Stomach (tissue), 9 donors: ENCODE data around the gene VWA7. TPM values are rescaled to one million over a fixed set of nuclear protein-coding genes. Genes with fewer than 3 reads are reported as not detected.
"Not testable (repeated sequence)": the region's sequence is repeated elsewhere in the genome, so short reads cannot be mapped to it uniquely, and the experiment has no call there.

Experiments
- DNase-seq, 2 donors: peaks; one replicate each; pipeline versions ENCODE4 v3.0.0 to v3.0.0-alpha.2; 2013 to 2019
- H3K27ac ChIP-seq, 5 donors: fragments of 200-600 bp in 4 of 5; sonication (generic) in 4 of 5; one replicate each; pipeline ENCODE4 v1.5.1; 2013 to 2019; ENCODE audit warnings: mild to moderate bottlenecking in 1 of 5, moderate library complexity in 1 of 5
- H3K27me3 ChIP-seq, 3 donors: fragments of 200-600 bp; sonication (generic); one replicate each; pipeline ENCODE4 v1.5.1; 2017 to 2019; ENCODE audit warnings: mixed run types in 1 of 3
- H3K36me3 ChIP-seq, 4 donors: fragments of 200-600 bp; sonication (generic); 1 replicate in 3 of 4; 2 replicates in 1 of 4; pipeline ENCODE4 v1.5.1; 2016 to 2019
- H3K4me1 ChIP-seq, 4 donors: fragments of 200-600 bp; sonication (generic); one replicate each; pipeline ENCODE4 v1.5.1; 2016 to 2019
- H3K4me3 ChIP-seq, 4 donors: fragments of 200-600 bp; sonication (generic) in 3 of 4; one replicate each; pipeline ENCODE4 v1.5.1; 2016 to 2019; ENCODE audit warnings: mild to moderate bottlenecking in 1 of 4
- H3K9me3 ChIP-seq, 4 donors: fragments of 200-600 bp; sonication (generic); one replicate each; pipeline ENCODE4 v1.5.1; 2016 to 2019
- EP300 ChIP-seq: sonication (generic); formaldehyde crosslinking; IDR thresholded peaks from one replicate; pipeline ENCODE4 v1.6.1; 2017; ENCODE audit warnings: antibody characterized with exemption
- POLR2A ChIP-seq, 4 donors: fragments of 450-650 bp; IDR thresholded peaks; one replicate each; pipeline ENCODE4 v1.6.1; 2016; ENCODE audit warnings: antibody characterized with exemption in 4 of 4, control low read depth in 2 of 4, mild to moderate bottlenecking in 1 of 4, moderate library complexity in 1 of 4
- POLR2AphosphoS5 ChIP-seq, 3 donors: sonication (generic); formaldehyde crosslinking; IDR thresholded peaks; one replicate each; pipeline ENCODE4 v1.6.1; 2016; ENCODE audit warnings: antibody characterized with exemption in 3 of 3
- WGBS, 5 donors: extraction: QIAGEN DNeasy Blood & Tissue Kit in 3 of 5; methylation state at CpG; one replicate each; pipeline versions ENCODE4 v1.1.5 to v1.1.7; 2013 to 2018; 5-methylcytosine and 5-hydroxymethylcytosine counted together
- intact Hi-C: fragments of 100-400 bp; cut with DNase I; formaldehyde crosslinking; loops from one replicate; pipeline ENCODE4 v1.15.1; 2023; ENCODE audit warnings: low total_unique reads
- polyA plus RNA-seq, 3 donors: library from polyadenylated mRNA; stranded (reverse); fragments of 200-250 nt; gene quantifications; one replicate each; pipeline ENCODE4 v1.2.3, GENCODE V29; 2013
- total RNA-seq, 5 donors: library from RNA; depleted of rRNA; stranded (reverse); fragments of >200 nt; gene quantifications; one replicate each; pipeline versions ENCODE4 v1.1.0 to v1.2.3, GENCODE V29; 2014 to 2016
- TF ChIP-seq, protein P1 (sequence below), 7 experiments: fragments of 450-650 bp in 4 of 7; fragments of 200-600 bp in 3 of 7; sonication (generic) in 3 of 7; IDR thresholded peaks; one replicate each; pipeline ENCODE4 v1.5.1; 2016 to 2019; ENCODE audit warnings: antibody characterized with exemption in 7 of 7, control low read depth in 2 of 7, mild to moderate bottlenecking in 1 of 7
- donor health status: healthy with polysubstance abuse.
- donor health status: Bipolar disorder and iron deficiency.
- donor health status: healthy.

The VWA7 gene
- total and polyA plus RNA-seq, 8 donors: 1.3 to 18.3 (median 4.2) TPM; not detected in 1

DNA sequence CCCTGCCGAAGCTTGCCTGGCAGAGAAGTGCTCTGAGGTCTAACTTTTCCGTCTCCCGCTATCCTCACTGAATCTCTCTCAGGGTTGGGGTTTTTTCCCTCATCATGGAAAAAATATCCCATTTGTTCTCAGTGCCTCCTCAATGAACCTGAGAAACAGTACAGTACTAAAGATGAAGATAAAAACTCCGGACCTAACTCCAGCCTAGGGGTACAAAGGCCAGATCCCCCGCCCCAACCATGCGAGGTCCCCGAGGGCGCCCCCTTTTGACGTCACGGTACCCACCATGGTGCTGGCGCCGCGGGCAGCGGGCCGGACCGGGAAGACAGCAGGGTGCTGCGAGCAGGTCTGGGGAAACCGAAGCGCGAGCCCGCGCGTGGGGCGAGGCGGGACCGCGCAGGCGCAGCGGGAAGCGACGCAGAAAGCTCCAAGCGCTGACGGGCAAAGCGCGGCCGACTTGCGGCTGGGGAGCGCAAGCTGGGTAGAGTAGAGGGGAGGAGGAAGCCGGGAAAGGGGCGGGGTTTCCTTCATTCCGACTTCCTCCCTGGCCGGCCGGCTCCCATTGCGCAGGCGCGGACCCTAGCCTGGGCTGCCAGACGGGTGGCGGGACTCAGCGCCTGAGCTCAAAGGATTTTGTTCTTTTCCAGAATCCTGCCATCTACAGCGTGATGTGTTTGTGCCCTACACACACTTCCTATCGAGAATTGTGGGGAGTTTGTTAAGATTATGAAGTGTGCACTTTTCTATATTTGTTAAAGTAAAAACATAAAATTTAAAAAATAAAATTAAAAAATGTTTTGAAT lies 29.5 kb upstream of the VWA7 start, which contains the start of gene LSM2:
Gene LSM2, minus strand, starts transcription at position 497 of the 803 bp plus-strand sequence. Its CDS starts 209 bp downstream, at position 288.
- intact Hi-C loops: no loop called here
- Histone ChIP-seq H3K4me3 (peak within 1 kb of the TSS; percentile 50 to 66 (median 60)), H3K4me1 (peaks cover 6 to 30% (median 16%) of the 10 kb centered on the region in 4 donors), H3K36me3 (peaks cover 4 to 24% (median 18%) of the 10 kb centered on the region in 4 donors), H3K27me3 (no peaks in the 10 kb centered on the region), H3K9me3 (no peaks in the 10 kb centered on the region), H3K27ac (peak within 1 kb of the TSS; percentile 91 to 97 (median 94))
- WGBS, 5 donors: 0% methylated on average over 26 to 51 of the region's 51 CpGs
- TF ChIP-seq POLR2AphosphoS5 (IDR thresholded peaks at IDR 0.05): peak; percentile 93 to 98 (median 94)
- TF ChIP-seq, protein P1, sequence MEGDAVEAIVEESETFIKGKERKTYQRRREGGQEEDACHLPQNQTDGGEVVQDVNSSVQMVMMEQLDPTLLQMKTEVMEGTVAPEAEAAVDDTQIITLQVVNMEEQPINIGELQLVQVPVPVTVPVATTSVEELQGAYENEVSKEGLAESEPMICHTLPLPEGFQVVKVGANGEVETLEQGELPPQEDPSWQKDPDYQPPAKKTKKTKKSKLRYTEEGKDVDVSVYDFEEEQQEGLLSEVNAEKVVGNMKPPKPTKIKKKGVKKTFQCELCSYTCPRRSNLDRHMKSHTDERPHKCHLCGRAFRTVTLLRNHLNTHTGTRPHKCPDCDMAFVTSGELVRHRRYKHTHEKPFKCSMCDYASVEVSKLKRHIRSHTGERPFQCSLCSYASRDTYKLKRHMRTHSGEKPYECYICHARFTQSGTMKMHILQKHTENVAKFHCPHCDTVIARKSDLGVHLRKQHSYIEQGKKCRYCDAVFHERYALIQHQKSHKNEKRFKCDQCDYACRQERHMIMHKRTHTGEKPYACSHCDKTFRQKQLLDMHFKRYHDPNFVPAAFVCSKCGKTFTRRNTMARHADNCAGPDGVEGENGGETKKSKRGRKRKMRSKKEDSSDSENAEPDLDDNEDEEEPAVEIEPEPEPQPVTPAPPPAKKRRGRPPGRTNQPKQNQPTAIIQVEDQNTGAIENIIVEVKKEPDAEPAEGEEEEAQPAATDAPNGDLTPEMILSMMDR (IDR thresholded peaks at IDR 0.05): peak in 4 of 7 experiments; percentile 9 to 15 (median 14)
- TF ChIP-seq POLR2A (IDR thresholded peaks at IDR 0.05): peak in 1 of 4 donors; percentile 54
- TF ChIP-seq EP300: no peak
- peak; percentile 99 for DNase-seq

DNA sequence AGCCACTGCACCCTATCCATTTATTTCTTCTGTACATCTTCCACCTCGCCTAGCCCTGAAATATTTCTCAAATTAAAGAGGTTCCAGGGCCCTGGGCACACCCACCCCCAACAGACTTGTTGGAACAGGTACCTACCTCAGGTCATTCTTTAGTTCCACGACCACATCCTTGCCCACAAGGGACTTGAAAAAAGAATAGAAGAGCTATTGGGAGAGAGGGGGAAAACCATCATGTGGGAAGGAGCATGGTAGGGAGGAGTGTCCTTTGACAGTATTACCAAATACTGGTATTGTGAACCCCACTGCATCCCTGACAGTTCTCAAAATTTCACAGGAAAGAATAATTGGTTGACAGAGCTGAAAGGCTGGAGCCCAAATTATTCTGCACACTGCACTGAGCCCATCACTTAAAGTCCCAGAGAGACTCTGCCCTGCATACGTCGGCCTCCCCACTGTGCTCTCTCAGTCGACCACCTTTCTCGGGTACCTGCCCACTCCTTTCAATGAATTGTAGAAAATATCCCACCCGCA lies 28.9 kb upstream of the VWA7 start:
- WGBS, 5 donors: 12 to 17% (median 13%) methylated on average over 7 of the region's 7 CpGs
- H3K27ac ChIP-seq: peak overlapping the region; percentile 91 to 97 (median 94)
- peaks cover 4 to 31% (median 23%) of the 10 kb centered on the region in 4 donors for H3K36me3 ChIP-seq
- intact Hi-C loops: no loop called here
- TF ChIP-seq EP300 (no peak), POLR2A (IDR thresholded peaks at IDR 0.05) (no peak), POLR2AphosphoS5 (IDR thresholded peaks at IDR 0.05) (no peak)
- TF ChIP-seq, protein P1 (IDR thresholded peaks at IDR 0.05): no peak
- H3K4me3 ChIP-seq: peak overlapping the region; percentile 50 to 66 (median 60)
- DNase-seq: no peak
- peaks cover 6 to 30% (median 16%) of the 10 kb centered on the region in 4 donors for H3K4me1 ChIP-seq
- no peaks in the 10 kb centered on the region for H3K27me3 ChIP-seq
- H3K9me3 ChIP-seq: no peaks in the 10 kb centered on the region

DNA sequence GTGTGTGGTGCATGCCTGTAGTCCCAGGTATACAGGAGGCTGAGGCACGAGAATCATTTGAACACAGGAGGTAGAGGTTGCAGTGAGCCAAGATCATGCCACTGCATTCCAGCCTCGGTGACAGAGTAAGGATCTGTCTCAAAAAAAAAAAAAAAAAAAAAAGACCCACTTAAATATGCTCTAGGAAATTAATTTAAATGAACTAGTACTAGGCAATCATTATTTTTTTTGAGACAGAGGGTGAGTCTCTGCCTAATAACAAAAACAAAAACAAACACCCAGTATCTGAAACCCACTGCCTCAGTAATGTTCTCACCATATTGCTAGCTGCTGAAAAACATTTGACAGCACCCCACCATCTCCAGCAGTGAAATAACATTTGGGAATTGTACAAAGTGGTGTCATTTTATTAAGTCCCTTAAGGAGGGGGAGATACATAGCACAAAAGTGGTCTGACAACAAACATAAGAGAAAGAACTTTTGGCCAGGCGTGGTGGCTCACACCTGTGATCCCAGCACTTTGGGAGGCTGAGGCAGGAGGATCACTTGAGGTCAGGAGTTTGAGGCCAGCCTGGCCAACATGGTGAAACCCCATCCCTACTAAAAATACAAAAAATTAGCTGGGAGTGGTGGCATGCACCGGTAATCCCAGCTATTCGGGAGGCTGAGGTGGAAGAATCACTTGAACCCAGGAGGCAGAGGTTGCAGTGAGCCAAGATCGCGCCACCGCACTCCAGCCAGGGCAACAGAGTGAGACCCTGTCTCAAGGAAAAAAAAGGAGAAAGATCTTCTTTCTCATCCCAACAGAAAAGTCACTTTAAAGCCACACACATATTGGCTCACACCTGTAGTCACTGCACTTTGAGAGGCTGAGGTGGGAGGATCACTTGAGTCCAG lies 24.2 kb upstream of the VWA7 start:
- Histone ChIP-seq H3K4me1 (peaks cover 7 to 23% (median 13%) of the 10 kb centered on the region in 4 donors), H3K36me3 (peaks cover 4 to 46% (median 31%) of the 10 kb centered on the region in 4 donors)
- H3K4me3 ChIP-seq, intact Hi-C loops, H3K27ac ChIP-seq, DNase-seq, H3K27me3 ChIP-seq, H3K9me3 ChIP-seq: not testable (repeated sequence)
- WGBS, 5 donors: 92 to 95% (median 93%) methylated on average over 8 of the region's 8 CpGs

DNA sequence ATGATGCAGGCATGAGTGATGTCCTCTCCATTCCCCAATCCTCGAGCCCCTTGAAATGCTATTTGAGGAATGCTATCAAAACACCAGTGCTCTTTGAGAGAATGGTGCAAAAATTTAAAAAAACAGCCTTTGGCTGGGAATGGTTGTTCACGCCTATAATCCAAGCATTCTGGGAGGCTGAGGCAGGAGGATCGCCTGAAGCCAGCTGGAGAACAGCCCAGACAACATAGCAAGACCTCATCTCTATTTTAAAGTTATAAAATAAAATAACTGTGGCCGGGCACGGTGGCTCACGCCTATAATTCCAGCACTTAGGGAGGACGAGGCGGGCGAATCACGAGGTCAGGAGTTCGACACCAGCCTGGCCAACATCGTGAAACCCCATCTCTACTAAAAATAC lies 22.7 kb upstream of the VWA7 start:
- no peak overlapping the region for H3K4me3 ChIP-seq
- H3K4me1 ChIP-seq: peaks cover 6 to 16% (median 12%) of the 10 kb centered on the region in 4 donors
- DNase-seq: no peak
- H3K9me3 ChIP-seq: no peaks in the 10 kb centered on the region
- H3K27me3 ChIP-seq: no peaks in the 10 kb centered on the region
- H3K36me3 ChIP-seq: peaks cover 4 to 46% (median 31%) of the 10 kb centered on the region in 4 donors
- intact Hi-C loops: no loop called here
- TF ChIP-seq, protein P1 (IDR thresholded peaks at IDR 0.05): no peak
- no peak for TF ChIP-seq EP300
- no peak for TF ChIP-seq POLR2AphosphoS5 (IDR thresholded peaks at IDR 0.05)
- TF ChIP-seq POLR2A (IDR thresholded peaks at IDR 0.05): no peak
- 86 to 95% (median 89%) methylated on average over 12 of the region's 12 CpGs for WGBS, 5 donors
- H3K27ac ChIP-seq: no peak overlapping the region
